BJ (cell line): ENCODE results near the gene NNMT. TPM values are rescaled to one million over a fixed set of nuclear protein-coding genes. Genes with fewer than 3 reads are reported as not detected.

Experiments used
- CTCF ChIA-PET: fragments of 350-600 bp; formaldehyde crosslinking; extraction: SDS; loops from one replicate; lab custom pipeline; 2021; ENCODE audit warnings: antibody characterized with exemption, inconsistent platforms; lab: Yijun Ruan, JAX
- POLR2A ChIA-PET: fragments of 300-600 bp; sonication (Branson Sonifier 250); formaldehyde crosslinking; extraction: SDS; loops from one replicate; lab custom pipeline; 2021; ENCODE audit warnings: antibody characterized with exemption; lab: Charles Lee
- DNase-seq: peaks from one replicate; pipeline ENCODE4 v3.0.0-alpha.2; 2011; ENCODE audit warnings: low read depth
- H3K27me3 ChIP-seq: 2 replicates; pipeline ENCODE4 v1.6.0; 2011; ENCODE audit warnings: low read length; ENCODE audit not compliant: control insufficient read depth, insufficient read depth
- H3K36me3 ChIP-seq: 2 replicates; pipeline ENCODE4 v1.5.1; 2011; ENCODE audit warnings: low read length; ENCODE audit not compliant: control insufficient read depth, insufficient read depth
- H3K4me3 ChIP-seq: 2 replicates; pipeline ENCODE4 v1.5.1; 2011; ENCODE audit warnings: low read depth, mild to moderate bottlenecking, control low read depth, low read length
- polyA plus RNA-seq: library from polyadenylated mRNA; depleted of rRNA; stranded (reverse); fragments of >200 nt; gene quantifications from 2 replicates; pipeline ENCODE4 v1.2.3, GENCODE V29; 2011
- TF ChIP-seq, protein P1 (sequence below): IDR thresholded peaks from 2 replicates; pipeline ENCODE4 v1.5.1; 2011; ENCODE audit warnings: low read depth, mild to moderate bottlenecking, control low read depth, inconsistent platforms, low read length, moderate library complexity; ENCODE audit not compliant: insufficient read depth

Gene NNMT
- polyA plus RNA-seq, 1 experiment = 724 TPM

DNA sequence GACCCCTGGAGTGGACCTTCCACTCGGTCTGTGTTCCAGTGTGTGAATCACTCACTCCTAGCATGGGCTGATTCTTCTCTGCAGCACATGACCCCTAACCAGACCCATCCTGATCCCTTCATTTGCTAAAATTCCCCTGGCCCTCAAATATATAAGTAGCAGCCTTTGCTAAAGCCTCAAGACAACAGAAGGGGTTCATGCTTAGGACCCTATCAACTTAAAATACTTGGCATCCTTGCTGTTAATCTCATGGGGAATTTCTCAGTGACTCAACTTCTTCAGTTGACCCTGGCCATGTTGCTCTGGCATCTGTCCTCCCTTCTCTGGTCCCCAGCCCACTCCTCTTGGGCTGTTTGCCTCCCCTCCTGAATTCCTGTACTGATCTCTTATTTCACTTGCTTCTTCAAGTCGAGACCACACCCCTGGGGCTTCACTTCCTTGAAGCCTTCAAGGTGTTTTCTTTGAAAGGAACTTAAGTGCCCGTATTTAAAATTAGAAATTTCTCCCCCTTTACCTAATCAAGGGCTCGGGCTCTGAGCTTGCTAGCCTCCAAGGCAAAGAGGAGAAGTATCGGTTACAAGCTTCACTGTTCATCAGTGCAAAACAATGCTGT lies 23.6 kb downstream of the NNMT start:
- H3K4me3 ChIP-seq = no peak overlapping the region

DNA sequence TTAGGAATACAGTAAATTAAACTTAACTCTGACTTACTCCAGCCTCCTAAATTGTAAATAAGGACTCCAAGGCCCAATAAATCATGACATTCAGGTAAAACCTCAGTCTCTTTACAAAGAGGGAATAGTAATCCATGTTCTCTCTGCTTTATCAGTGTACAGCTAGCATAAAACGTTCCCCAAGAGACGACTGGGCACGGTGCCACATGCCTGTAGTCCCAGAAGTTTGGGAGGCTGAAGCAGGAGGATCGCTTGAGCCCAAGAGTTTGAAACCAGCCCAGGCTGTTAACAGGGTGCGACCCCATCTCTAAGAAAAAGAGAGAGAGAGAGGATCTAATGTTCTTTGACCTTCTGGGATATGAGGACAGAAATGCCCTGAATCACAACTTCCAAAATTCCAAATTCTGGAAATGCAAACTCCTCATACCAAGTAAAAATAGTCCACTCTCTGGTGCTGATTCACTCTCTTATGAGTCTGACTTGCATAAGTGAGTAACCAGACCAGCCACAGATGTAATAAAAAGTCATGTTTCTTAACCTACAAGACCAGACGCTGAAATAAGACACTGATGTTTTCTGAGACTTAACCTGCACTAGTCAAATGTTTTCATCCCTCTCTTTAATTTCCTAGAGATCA lies 25.5 kb downstream of the NNMT start:
- CTCF ChIA-PET = interaction anchor here (2.7 kb wide), 1 partner anchor 41 kb away, joined by 8 read pairs; no protein-coding TSS in a partner anchor
- peak; percentile 80 for DNase-seq
- Histone ChIP-seq H3K4me3 (no peak overlapping the region), H3K27me3 (no peaks in the 10 kb centered on the region), H3K36me3 (no peaks in the 10 kb centered on the region)
- TF ChIP-seq, protein P1, sequence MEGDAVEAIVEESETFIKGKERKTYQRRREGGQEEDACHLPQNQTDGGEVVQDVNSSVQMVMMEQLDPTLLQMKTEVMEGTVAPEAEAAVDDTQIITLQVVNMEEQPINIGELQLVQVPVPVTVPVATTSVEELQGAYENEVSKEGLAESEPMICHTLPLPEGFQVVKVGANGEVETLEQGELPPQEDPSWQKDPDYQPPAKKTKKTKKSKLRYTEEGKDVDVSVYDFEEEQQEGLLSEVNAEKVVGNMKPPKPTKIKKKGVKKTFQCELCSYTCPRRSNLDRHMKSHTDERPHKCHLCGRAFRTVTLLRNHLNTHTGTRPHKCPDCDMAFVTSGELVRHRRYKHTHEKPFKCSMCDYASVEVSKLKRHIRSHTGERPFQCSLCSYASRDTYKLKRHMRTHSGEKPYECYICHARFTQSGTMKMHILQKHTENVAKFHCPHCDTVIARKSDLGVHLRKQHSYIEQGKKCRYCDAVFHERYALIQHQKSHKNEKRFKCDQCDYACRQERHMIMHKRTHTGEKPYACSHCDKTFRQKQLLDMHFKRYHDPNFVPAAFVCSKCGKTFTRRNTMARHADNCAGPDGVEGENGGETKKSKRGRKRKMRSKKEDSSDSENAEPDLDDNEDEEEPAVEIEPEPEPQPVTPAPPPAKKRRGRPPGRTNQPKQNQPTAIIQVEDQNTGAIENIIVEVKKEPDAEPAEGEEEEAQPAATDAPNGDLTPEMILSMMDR = no peak
- POLR2A ChIA-PET = no interaction called here

More for the DNA sequence above, 23.6 kb downstream of the NNMT start:
- peaks cover 7% of the 10 kb centered on the region for H3K36me3 ChIP-seq
- ChIA-PET POLR2A (no interaction called here), CTCF (no interaction called here)
- DNase-seq = no peak
- TF ChIP-seq, protein P1 = no peak
- no peaks in the 10 kb centered on the region for H3K27me3 ChIP-seq

DNA sequence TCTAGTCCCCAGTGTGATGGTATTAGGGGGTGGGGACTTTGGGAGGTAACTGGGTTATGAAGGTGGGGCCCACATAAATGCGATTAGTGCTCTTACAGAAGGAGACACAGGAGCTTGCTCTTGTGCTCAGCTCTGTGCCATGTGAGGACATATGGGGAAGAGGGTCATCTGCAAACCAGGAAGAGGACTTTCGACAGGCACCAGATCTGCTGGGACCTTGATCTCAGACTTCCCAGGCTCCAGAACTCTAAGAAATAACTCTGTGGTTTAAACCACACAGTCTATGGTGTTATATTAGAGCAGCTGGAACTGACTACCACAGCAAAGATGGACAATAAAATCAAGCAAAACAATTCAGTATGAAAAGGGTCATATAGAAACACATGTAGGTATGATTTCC lies 26.7 kb downstream of the NNMT start:
- no peak overlapping the region for H3K4me3 ChIP-seq
- ChIA-PET CTCF (interaction anchor here (1.1 to 2.7 kb wide), 3 partner anchors 18 to 42 kb away, joined by 3 to 8 read pairs (median 6); partner anchors contain the start of gene NNMT), POLR2A (no interaction called here)
- TF ChIP-seq, protein P1 = no peak
- no peak for DNase-seq
- H3K36me3 ChIP-seq = no peaks in the 10 kb centered on the region
- no peaks in the 10 kb centered on the region for H3K27me3 ChIP-seq

DNA sequence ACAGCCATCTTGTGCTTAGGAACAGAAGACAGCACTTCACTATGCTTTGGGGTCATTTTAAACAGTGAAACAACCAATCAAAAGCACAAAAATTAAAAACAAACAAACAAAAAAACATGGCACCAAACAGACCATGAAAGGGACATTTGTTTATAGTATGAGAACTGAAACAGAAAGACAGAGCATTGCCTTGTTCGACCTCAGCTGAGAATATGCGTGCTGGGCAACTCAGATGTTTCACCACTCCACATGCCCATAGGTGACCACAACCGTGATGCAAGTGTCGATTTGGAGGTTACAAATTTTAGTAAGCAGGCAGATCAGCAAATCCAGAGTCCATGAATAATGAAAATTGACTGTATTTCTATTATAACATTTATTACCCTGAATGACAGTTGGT lies 30.0 kb downstream of the NNMT start:
- no peak for DNase-seq
- ChIA-PET CTCF (interaction anchor here (0.5 to 0.7 kb wide), 2 partner anchors 45 to 117 kb away, joined by 3 read pairs; no protein-coding TSS in a partner anchor), POLR2A (no interaction called here)
- Histone ChIP-seq H3K27me3 (no peaks in the 10 kb centered on the region), H3K4me3 (no peak overlapping the region), H3K36me3 (no peaks in the 10 kb centered on the region)
- TF ChIP-seq, protein P1 = no peak

DNA sequence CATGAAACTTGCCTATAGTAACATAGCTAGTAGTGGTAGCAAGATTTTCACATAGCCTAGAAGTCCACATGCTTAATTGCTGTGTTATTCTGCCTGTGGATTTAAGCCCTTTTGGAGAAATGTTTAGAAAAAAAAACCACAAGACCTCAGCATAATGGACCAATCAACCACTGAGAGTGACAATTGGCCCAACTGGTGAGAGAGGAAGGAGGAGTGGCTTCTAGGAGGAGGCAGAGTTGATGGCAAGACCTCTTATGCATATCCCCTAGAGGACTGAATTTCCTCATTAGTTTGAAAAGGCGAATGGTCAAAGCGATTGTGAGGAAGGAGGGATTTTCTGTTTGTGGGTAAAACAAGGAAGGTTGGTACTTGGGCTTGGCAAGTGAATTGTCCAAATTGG lies 30.6 kb downstream of the NNMT start:
- POLR2A ChIA-PET = interaction anchor here (0.5 kb wide), 1 partner anchor 303 kb away, joined by 3 read pairs; no protein-coding TSS in a partner anchor
- DNase-seq = no peak
- TF ChIP-seq, protein P1 = no peak
- CTCF ChIA-PET = interaction anchor here (0.7 to 1.5 kb wide), 2 partner anchors 14 to 46 kb away, joined by 3 to 5 read pairs; no protein-coding TSS in a partner anchor
- H3K4me3 ChIP-seq = no peak overlapping the region
- no peaks in the 10 kb centered on the region for H3K36me3 ChIP-seq
- H3K27me3 ChIP-seq = no peaks in the 10 kb centered on the region
